GM12875 (cell line): ENCODE measurements around the gene THG1L.

Experiments
- H3K4me3 ChIP-seq: one replicate; pipeline ENCODE4 v1.5.1; 2011; ENCODE audit warnings: low read depth, low read length, control low read depth
- TF ChIP-seq, protein P1 (sequence below): IDR thresholded peaks from 2 replicates; pipeline ENCODE4 v1.5.1; 2011; ENCODE audit warnings: low read depth, mild to moderate bottlenecking, control low read depth, inconsistent platforms, low read length, moderate library complexity, borderline replicate concordance; ENCODE audit not compliant: insufficient read depth

Gene THG1L

DNA sequence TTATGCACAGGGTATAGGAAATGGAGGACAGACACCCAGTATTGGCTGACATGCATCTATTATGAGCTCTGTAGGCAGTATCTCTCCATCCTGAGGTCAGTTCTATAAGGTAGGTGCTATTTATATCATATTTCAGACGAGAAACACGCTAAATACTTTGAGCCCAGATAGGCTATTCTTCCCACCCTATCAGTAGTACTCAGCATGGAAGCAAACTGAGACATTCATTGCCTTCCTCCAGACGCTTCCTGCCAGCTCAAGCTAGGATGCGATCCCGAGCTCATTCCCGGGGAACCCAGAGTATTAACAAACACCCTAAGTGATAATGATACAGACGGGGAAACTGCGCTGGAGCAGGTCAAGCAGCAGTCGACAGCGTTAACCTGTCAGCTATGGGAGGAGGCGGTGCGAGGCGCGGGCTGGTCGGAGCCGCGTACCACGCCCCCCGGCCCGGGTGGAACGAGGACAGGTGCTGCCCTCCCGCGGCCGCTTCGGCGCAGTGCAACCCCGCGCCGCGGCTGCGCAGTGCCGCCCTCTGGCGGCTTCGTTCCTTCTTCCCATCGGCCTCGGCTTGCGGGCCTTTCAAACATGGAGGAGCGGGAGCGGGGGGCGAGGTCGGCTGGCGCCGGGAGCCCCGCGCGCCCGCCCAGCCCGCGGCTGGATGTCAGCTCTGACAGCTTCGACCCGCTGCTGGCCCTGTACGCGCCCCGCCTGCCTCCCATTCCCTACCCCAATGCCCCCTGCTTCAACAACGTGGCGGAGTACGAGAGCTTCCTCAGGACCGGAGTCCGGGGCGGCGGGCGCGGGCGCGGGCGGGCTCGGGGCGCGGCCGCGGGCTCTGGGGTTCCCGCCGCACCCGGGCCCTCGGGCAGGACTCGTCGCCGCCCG lies 12.2 kb downstream of the THG1L start, which contains the start of gene LSM11:
LSM11 (plus strand) TSS at position 550 of the 888 bp plus-strand sequence; CDS start at position 589, 39 bp downstream.
- H3K4me3 ChIP-seq: peak within 1 kb of the TSS; percentile 86
- TF ChIP-seq, protein P1, sequence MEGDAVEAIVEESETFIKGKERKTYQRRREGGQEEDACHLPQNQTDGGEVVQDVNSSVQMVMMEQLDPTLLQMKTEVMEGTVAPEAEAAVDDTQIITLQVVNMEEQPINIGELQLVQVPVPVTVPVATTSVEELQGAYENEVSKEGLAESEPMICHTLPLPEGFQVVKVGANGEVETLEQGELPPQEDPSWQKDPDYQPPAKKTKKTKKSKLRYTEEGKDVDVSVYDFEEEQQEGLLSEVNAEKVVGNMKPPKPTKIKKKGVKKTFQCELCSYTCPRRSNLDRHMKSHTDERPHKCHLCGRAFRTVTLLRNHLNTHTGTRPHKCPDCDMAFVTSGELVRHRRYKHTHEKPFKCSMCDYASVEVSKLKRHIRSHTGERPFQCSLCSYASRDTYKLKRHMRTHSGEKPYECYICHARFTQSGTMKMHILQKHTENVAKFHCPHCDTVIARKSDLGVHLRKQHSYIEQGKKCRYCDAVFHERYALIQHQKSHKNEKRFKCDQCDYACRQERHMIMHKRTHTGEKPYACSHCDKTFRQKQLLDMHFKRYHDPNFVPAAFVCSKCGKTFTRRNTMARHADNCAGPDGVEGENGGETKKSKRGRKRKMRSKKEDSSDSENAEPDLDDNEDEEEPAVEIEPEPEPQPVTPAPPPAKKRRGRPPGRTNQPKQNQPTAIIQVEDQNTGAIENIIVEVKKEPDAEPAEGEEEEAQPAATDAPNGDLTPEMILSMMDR: peak; percentile 100

DNA sequence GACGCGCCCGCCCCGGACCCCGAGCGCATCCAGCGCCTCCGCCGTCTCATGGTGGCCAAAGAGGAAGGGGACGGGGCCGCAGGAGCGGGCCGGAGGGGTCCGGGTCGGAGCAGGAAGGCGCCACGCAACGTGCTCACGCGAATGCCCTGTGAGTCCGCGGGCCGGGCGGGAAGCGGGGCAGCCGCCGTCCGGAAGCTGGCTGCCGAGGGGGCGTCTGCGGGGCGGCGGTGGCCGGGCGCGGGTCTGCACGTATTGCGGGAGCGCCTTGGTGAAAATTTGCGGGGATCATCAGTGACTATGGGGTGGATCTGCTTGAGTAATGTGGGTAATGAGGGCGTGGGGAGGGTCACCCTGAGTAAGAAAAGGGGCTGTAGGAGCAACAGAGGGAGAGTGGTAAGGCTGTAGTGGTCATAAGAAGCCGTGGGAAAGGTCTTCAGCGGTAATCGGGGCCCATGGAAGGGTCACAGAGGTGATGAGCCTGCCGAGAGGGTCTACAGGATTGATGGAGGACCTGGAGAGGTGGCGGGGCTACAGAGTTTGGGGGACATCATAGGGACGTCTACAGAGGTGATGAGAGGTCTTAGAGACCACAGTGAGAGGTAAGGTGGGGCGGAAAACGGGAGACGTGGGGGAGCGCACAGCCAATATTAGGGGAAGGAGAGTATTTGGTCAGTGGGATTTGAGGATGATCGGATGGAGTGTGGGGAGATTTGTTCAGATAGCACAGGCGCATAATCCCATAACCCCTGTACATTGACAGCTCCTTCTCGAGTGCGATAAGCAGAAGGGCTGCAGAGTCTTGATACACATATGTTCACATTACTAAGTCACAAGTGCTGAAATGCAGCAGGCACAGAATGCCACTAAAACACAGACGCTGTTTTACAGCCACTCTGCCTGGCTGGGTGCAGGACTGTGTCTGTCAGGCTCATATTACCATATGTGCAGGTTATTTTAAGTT lies 13.1 kb downstream of the THG1L start:
- peak overlapping the region; percentile 86 for H3K4me3 ChIP-seq
- TF ChIP-seq, protein P1: no peak

DNA sequence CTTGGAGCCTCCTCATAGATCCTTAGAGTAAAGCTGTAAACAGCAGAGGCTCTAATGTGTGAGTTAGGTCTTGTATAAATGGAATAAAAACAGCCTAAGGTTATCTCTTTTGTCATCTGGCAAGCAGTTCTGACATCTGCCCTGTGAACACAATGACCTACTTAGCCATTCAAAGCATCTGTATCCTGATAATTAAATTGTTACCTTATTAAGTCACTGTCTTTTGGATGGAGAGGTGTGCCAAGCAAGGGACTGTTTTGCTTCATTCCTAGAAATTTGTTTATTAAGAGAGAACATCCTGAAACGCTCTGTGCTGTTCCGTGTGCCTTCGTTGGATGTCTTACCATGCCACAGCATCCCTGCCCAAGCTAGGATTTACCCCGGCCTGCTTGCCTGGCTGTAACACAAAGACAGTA lies 13.8 kb downstream of the THG1L start:
- no peak overlapping the region for H3K4me3 ChIP-seq
- TF ChIP-seq, protein P1: no peak

DNA sequence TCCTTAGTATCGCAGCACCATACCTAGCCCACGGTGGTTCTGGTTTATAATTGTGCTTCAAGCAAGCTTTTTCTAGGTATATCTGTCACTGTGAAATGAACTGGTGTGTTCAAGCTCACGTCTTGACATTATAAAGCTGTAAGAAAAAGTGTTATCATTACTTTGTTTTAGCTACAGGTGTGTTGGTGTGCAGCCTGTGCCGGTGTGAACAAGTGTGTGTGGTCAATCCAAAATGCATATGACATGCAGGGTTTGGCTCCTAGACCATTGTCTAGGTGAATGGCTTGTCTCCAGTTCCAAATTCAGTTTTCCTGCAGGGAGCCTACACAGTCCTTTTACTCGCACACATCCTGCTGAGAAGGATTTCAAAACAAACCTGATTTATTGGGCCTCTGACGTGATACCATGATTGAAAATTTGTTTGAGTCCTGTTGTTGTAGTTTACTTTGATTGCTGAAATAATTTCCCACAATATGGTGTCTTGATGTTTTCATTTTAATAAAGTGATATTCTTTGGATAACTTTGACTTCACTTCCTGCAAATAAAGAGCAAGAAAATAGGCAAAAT lies 16.0 kb downstream of the THG1L start:
- TF ChIP-seq, protein P1: no peak
- H3K4me3 ChIP-seq: no peak overlapping the region

DNA sequence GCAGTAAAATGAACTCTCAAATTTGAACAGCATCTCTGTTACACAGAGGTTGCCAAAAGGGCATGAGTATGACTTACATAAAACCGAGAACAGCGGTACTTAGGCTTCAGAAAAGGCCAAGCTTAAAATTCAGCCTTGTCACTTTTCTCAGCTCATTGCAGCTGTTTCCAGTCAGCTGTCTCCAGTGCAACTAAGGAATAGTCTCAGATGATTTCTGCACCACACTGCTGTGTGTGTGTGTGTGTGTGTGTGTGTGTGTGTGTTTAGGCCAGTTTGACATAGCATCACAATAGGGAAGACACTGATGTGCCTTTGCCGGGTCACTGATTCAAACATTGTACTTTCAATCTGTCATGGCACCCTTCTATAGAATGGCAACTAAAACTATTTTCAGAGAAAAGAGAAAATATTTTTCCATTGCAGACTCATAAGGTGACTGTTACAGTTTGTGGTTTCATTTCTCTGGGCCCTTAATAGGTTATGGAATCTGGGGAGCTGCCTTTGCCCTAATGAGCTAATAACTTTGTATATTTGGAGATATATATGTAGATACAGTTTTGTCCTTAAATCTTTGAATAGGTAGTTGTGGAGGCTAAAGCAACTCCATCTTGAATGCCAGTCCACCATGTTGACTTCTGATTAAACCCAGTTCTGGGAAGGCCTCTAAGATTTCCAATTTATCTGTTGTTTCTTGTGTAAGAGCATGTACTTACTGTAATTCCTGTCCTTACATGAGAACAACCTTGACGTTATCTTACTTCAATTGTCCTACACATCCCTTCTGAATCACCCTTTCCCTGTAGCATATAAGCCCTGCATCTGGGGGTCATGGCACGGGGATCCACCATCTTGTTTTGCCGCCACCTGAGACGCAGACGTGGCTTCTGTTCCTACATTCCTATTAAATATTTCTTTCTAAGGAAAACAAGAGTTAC lies 16.8 kb downstream of the THG1L start:
- TF ChIP-seq, protein P1: no peak
- H3K4me3 ChIP-seq: no peak overlapping the region

DNA sequence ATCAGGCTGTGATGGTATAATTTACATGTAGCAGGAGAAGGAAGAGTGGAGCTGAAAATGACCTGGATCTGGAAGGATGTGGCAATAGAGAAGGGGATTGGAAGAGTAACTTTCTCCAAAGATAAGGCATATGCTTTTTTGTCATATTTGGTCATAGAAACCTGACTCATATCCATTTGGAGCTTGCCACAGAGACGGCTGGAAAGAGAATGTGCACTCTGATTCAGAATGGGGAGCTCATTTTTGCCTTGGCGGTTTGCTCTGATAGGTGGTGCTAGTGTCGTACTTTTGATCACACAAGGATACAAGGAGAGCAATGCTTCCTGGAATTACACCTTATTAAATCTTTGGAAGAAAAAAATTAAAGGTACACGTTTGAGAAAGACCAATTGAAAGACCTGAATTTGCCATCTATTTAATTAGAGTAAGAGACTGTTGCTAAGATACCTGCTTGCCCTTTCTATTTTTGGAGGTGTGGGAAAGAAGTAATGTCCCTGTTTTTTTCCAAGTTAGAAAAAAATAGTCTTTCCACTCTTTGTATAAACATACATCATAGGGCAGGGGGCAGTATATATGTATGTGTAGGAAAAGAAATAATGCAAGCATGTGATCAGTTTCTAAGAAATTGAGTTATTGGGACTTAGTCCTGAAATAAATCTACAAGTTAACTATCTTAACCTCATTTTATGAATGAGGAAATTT lies 17.7 kb downstream of the THG1L start:
- TF ChIP-seq, protein P1: no peak
- no peak overlapping the region for H3K4me3 ChIP-seq
